ENCODE measurements around the gene TRPC4AP. TPM values are rescaled to one million over a fixed set of nuclear protein-coding genes. Genes with fewer than 3 reads are reported as not detected.

TRPC4AP gene
- total RNA-seq, 1 donor: 91.7 TPM

- no peak overlapping the region for H3K4me3 ChIP-seq (ENCODE audit: low read depth, low read length)
- no peak for DNase-seq (ENCODE audit: low read depth)
These were observed 39.3 kb upstream of the TRPC4AP start for GRCh38 chr20:35131934-35132333.

GRCh38 chr20:35129647-35130069 lies 37.1 kb upstream of the TRPC4AP start:
- TF ChIP-seq CTCF (IDR thresholded peaks at IDR 0.05; ENCODE audit: insufficient read depth, low read length): no peak
- DNase-seq (ENCODE audit: low read depth): peak; percentile 38
- H3K4me3 ChIP-seq (ENCODE audit: low read depth, low read length): no peak overlapping the region

More at GRCh38 chr20:35131934-35132333, 39.3 kb upstream of the TRPC4AP start:
- TF ChIP-seq CTCF (IDR thresholded peaks at IDR 0.05; ENCODE audit: insufficient read depth, low read length): no peak

- no peak overlapping the region for H3K4me3 ChIP-seq (ENCODE audit: low read depth, low read length)
- no peak for DNase-seq (ENCODE audit: low read depth)
- TF ChIP-seq CTCF (IDR thresholded peaks at IDR 0.05; ENCODE audit: insufficient read depth, low read length): no peak
These were observed 33.1 kb upstream of the TRPC4AP start for GRCh38 chr20:35125753-35126152.

- no peak overlapping the region for H3K4me3 ChIP-seq (ENCODE audit: low read depth, low read length)
- DNase-seq (ENCODE audit: low read depth): no peak
- no peak for TF ChIP-seq CTCF (IDR thresholded peaks at IDR 0.05; ENCODE audit: insufficient read depth, low read length)
These were observed 30.3 kb upstream of the TRPC4AP start for GRCh38 chr20:35122756-35123405.

- H3K4me3 ChIP-seq (ENCODE audit: low read depth, low read length): no peak overlapping the region
- DNase-seq (ENCODE audit: low read depth): no peak
- no peak for TF ChIP-seq CTCF (IDR thresholded peaks at IDR 0.05; ENCODE audit: insufficient read depth, low read length)
These were observed 28.6 kb upstream of the TRPC4AP start for GRCh38 chr20:35121186-35121585.

- no peak overlapping the region for H3K4me3 ChIP-seq (ENCODE audit: low read depth, low read length)
- DNase-seq (ENCODE audit: low read depth): peak; percentile 94
- TF ChIP-seq CTCF (IDR thresholded peaks at IDR 0.05; ENCODE audit: insufficient read depth, low read length): no peak
These were observed 27.6 kb upstream of the TRPC4AP start for GRCh38 chr20:35120012-35120701.

Measured in fibroblast of the aortic adventitia (primary cell).